T follicular helper cell (primary cell): ENCODE data around the gene FOXD1.

Source experiments
- DNase-seq: peaks from one replicate; pipeline ENCODE4 v3.0.0-alpha.2; 2020; ENCODE audit warnings: low read depth

FOXD1 gene

DNA sequence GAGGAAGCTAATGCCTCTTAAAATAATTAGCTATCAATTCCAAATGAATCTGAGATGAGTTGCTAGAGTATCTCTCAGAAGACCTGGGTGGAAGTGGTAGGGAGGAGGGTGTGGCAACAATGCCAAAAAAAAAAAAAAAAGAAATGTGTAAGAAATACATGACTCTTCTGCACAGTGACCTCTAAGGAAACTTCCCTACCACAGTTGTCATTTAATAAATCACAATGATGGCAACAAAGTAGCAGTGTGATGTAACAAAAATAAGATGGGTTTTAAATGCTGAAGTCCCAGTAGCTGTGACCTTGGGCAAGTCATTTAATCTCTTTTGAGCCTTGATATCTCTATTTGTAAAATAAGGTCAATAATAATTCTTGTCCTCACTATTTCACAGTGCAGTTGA lies 7.2 kb downstream of the FOXD1 start:
- DNase-seq: no peak

DNA sequence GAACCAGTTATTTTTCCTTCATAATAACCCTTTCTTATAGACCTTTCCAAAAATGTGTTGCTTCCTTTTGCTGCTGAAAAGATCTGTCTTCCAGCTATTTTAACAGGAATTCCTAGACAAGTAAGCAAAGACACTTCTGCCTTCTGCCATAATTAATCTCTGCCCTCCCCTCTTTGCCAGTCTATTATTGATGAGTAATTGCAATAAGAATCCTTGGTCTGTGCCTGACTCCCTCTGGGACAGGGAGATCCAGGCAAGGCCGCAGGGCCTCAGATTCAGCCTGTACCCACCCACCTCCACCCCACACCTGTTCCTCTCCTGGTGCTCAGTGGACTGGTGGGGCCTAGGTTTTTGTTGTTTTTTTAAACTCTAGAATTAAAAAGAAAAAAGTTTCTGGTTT lies 8.3 kb downstream of the FOXD1 start:
- no peak for DNase-seq

DNA sequence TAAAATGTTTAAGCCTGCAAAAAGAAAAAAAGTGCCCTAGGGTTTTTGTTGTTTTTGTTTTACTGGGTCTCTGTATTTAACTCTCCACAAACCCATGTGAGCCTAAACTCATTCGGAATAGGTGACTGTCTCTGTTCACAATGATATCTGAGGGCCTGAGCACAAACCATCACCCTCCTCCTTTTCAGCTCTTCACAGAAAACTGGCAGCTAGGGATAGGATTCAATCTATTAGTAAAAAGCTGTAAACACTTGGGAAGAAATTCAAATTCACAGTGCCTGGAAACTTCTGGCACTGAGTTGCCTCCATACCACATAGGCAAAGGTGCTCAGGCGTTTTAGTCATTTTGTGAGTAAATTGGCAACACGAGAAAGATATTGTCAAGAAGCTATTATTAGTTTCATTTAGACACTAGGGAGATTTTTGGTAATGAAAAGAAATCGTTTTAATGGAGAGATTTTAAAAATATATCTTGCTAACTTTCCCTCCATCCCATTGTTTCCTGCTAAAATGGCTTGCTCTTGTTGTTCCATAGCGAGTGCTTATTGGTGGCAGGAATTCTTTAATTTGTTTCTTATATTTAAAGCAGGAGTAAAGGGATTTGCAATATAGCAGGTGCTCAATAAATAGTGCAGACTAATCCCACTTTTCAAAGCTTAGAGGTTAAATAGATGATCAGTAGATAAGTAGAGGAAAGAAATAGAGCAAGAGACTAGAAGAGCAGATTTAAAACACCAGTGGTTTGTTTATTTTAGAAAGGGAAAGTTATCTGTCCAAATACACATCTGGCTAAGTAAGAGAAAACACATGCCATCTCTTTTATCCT lies 9.7 kb downstream of the FOXD1 start:
- DNase-seq: no peak

DNA sequence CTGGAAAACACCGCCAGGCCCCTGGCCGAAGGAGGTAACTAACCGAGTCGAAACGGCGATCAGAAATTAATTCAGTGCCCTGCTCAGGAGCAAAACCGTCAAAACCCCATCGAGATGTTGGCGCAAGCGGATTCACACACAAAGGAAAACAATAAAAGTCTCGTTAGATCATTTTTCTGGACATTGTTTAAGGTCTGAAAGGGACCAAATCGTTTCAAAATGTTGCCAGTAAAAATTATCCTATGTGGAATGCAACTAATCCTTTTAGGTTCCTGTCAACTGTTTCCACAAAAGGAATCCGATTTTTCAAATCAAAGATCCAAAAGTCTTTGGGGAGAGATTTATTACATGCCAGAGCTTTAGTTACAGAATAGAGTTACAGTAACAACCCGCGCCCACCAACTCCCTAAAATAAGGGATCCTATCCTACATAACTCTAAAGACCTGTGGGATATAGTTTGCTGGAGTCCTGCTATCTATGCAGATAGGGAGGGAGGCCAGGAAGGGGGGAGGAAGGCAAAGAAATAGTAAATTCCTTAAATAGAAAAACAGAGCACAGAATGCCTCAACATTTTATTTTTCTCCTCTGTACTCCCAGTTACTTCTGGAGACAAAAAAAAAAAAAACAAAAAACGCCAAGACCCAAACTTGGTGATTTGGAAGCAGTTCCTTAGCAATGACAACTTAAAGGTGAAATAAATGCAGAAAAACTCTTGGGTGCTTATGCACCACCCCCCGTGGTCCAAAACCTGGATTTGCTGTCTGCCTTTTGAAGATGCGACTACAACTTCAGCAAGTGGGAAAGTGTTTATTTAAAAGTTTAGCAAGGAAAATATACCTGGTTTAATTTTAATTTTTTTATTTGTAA lies 10.6 kb downstream of the FOXD1 start:
- DNase-seq: no peak

DNA sequence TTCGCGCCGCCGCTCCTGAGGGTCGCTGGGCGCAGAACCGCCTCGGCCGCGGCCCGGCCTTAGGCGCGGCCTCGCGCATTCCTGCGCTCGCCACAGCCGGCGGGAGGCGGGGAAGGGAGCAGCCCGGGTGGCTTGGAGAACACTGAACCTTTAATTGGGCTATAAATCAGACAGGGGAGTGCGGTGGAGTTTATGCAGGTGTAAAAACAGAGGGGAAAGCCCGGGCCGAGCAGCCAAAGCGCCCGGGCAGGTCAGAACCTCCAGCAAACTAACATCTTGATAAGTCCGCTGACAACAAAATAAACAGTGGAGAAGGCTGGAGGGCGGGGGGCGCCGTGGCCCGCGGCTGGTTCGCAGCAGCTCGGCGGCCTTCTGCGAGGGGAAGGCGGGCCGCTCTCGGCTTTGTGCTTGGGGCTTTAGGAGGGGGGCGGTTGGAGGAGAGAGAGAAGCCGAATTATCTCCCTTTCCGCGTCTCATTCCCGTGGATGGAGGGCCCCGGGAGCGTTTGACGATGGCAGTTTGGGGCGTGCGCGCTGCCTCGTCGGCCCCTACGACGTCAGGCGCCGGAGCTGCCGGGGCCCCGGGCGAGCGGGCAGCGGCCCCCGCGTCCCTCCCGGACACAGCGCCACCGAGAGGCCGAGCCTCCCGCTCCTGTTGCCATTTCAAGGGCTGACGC lies 11.3 kb downstream of the FOXD1 start:
- DNase-seq: no peak

DNA sequence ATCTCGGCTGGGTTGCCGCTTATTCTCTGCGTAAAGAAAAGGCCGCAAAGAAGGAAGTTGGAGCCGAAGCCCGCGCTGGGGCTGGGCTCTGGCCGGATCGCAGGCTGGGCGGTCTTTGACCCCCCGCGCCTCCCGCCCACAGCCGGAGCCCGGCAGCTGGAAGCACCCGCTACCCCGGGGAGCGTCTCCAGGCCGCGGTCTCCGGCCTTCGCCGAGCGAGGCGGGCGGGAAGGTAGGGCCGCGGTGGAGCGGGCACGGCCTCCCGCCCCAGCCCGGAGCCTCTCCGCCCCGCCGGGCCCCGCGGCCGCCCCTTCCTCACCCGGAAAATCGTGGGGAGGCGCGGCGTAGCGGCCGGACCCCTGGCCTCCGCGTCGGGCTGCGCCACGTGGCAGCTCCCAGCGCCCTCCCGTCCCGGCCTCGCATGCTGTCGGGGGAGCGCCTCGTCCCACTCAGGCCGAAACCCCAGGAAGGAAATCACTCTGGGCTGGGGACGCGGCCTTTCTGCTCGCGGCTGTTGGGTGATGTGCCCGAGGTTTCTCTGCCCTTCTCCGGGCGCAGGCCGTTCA lies 12.0 kb downstream of the FOXD1 start:
- no peak for DNase-seq

DNA sequence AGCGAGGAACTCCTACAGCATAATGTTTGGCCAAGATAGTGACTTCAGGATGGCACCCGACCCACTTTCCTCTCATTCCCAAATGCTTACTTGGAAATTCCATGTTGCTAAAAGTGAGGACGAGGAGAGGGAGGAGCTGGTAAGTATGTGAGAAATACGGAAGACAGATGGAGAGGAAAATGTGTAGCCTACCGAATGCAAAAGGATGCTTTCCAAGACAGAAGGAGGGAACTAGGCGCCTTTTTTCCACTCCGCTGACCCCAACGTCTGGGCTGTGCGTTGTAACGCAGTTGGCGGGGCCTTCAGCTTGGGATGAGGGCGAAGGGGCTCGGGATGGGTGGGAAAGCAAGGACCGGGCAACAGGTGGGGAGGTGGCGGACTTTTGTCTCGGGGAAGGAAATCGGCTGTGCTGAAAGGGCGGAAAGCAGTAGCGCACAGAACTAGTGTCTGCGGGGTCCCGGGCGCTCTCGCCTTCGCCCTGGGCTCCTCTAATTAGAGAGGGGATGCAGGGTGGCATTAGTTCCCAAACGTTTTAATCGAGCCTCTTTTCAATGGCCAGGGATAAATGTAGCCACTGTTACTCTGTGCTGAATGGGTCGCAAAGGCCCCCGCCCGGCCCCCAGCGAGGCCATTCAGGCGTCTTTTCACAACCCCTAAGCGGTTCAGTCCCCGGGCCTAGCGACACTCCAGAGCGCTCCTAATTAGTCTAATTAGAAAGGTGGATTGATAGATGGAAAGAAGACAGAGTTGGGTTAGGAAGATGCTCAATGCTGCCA lies 12.6 kb downstream of the FOXD1 start:
- DNase-seq: no peak

DNA sequence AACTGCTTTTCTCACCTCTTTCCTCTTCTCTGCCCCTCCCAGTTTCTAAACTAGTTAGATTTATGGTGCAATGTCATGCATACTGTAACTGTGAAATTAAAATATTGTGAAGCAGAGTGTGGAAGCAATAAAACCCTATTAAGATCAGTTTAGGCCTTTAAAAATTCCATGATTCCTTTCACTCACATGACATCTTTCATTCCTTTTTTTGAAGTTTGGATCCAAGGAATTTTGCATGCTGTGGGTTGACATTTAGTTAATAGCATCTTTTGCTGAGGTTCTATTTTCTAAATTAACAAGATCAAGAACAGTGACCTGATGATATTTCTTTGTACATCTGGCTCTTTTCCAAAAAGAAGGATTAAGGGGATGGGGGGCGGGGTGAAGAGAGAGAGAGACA lies 13.7 kb downstream of the FOXD1 start:
- DNase-seq: no peak

DNA sequence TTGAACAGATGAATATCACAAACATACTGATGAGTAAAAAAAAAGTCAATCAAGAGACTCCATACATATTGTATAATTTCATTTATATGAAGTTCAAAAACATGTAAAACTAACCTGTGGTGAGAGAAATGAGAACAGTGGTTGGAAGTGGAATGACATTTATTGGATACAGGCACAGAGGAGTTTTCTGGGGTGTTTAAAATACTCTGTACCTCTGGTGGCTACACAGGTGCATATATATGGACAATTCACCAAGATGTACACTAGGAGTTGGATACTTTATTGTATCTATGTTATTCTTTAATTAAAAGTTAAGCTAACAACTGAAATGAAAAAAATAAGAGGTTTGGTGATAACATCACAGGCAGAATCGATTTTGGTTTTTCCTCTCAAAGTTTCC lies 14.1 kb downstream of the FOXD1 start:
- DNase-seq: no peak

DNA sequence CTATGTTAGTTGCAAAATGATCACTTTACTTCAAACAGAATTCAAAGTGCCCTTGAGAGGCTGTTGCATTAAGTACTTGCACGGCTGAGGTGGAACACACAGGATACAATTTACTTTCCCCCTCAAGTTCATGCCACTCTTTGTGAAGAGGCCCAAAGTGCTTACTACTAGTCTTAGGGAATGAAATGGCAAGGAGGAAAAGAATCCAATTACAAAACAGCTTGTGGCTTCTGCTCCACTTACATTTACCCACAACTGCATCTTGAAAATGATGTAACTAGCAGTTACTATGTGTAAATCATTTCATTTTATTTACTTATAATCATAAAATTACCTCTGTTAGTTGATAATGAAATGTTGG lies 14.6 kb downstream of the FOXD1 start:
- no peak for DNase-seq

DNA sequence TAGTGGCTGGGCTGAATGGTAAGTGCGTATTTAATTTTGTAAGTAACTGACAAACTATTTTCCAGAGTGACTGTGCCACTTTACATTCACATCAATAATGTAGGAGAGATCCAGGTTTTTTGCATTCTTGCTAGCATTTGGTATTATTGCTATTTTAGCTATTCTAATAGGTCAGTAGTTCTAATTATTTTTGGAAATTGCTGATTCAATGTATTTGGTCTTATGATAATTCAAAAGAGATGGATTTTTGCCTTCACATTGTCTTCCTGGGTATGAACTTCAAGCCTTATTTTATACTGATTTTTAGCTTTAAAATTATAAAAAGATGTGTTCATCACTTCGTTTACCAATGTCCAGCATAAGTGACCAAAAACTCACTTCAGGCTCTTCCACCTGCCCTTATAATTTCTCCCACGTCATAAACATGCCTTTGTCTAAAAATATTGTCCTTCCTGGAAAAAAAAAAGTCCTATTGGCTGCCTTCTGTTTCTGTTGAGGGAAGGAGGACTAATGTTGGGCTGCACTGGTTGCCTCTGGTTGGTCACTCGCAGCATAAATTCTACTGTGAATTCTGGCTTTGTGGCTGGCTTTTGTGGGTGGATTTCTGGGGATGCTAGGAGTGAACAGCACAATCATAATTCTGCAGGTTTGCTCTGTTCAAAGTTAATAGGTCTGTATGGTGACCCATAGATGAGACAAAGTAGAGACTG lies 15.2 kb downstream of the FOXD1 start:
- DNase-seq: no peak

DNA sequence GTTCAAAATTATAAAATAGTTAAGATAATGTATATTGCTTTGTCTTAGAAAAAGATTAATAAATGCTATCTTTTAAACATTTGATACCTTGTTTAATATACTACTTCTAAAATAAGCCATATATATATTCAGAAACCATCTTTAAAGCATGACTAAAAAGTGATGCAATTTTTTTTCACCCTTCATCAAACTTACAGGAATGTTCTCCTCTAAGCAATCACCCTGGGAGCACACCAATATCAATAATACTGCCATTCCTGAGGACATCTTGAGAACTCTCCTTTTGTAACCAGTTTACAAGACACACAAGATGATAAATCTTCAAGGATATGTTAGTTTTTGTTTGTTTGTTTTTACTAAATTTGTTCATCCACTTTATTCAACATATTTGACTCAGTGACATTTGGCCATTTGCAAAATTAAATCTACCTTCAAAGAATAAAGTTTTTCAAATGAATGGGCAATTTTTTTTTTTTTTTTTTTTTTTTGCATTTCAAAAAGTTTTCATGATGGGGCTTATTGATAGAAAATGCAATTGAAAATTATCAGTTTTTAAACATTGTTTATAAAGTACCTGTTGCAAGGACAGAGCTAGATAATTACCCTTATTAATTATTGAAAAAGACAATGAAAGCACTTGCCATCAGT lies 17.2 kb downstream of the FOXD1 start:
- DNase-seq: no peak

DNA sequence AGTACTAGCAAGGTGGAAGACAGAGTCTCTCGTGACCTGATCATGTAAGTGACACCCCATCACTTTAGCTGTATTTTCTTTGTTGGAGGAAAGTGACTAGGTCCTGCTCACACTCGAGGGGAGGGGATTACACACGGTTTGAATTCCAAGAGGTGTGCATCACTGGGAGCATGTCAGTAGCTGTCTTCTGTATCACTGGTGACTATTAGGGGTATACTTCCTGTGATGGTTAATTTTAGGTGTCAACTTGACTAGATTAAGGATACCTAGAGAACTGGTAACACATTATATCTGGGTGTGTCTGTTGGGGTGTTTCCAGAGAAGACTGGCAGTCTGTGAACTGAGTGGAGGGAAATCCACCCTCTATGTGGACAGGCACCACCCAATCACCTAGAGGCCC lies 22.5 kb downstream of the FOXD1 start:
- DNase-seq: no peak

DNA sequence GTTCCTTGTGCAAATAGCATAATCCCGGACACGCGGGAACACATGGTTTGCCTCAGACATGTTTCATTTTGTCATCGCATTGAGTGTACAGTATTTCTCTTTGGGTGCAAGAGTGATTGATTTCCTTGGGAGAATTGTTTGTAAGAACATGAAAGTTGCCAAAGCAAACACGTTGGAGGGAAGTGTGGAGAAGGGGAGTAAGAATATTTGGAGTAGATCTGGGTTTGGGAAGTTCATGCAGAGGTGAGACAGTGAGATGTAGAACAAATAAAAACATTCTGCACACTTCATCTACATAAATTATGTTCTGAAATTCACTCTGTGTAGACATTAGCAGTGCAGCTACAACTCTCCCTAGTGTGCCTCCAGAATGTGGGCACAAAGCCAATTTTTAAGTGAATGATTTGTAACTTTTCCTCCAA lies 24.0 kb downstream of the FOXD1 start:
- DNase-seq: no peak

DNA sequence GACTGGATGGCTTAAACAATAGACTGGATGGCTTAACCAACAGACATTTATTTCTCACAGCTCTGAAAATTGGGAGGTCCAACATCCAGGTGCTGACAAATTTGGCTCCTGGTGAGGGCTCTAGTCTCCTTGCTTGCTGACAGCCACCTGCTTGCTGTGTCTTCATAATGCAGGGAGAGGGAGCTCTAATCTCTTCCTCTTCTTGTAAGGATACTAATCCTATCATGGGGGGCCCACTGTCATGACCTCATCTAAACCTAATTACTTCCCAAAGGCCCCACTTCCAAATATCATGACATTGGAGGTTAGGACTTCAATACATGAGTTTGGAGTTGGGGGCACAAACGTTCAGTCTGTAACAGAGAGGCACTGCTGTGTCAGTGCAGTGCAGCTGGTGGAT lies 26.4 kb downstream of the FOXD1 start:
- DNase-seq: no peak

DNA sequence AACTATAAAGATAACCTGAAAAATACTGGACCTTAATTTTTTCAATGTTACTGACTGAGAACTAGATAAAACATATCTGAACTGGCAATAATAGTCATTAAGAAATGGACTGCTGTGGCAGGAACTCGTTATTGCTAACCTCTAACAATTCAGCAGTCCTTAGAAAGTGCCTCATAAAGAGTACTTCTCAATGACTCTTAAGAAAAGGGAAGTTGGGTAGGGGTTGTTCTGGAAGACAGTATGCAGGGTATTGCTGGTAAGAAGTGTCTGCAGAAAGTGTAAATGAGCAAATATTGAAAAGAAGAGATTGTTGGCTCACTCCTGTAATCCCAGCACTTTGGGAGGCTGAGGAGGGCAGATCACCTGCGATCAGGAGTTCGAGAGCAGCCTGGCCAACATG lies 27.9 kb downstream of the FOXD1 start:
- no peak for DNase-seq

DNA sequence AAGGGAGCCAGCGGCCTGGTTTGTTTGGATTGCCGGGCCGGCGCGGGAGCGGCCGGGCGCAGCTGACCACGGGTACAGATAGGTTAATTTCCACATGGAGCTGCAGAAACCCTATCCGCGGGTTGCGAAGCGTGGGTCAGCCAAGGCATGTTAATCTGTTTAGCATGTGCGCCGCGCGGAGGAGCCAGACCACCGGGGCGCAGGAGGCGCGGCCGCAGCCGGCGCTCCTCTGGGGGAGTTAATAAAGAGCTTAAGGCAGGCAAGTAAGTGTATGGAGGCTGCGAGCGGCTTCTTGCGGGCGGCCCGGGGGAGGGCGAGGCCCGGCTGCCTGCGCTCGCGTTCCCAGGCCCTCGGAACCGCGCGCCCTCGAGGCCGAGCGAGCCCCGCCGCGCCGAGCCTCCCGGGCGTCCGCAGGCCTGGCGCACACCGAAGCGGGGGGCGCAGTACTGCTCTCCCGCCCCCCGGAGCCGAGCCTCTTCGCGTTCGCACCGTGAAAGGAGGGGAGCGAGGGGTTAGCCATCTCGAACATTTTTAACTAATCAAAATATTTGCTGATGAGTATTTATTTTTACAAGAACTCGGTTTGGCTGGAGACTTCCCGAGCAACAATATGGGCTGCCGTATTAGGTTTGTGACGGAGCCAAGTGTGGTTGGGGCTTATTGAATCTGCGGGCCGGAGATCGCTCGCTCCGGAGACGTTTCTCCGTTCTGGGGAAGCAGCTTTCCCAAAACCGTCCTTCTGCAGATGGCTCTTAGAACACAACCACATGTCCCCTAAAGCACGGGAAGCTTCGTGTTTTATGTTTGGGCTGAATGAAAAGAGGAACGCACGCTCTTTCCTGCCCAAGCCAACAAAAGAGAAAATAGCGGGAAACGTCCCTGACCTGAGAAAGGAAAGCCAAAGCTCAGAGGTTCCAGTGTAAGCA lies 28.8 kb downstream of the FOXD1 start:
- no peak for DNase-seq

DNA sequence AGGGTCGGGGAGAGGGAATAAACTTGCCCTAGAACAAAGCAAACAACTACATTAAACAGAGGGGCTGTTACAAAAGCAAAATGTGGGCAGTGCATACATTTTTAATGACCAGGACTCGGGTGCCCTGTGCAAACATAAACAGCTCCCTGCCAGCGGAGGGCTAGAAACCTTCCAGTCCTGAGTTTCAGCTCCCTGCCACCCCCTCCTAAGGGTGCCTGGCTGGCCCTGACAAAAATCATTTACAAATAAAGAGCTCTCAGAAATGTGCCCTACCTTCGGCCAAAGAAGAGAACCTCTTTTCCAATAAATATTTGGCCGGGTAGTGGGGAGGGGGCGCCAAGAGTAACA lies 29.5 kb downstream of the FOXD1 start:
- no peak for DNase-seq

DNA sequence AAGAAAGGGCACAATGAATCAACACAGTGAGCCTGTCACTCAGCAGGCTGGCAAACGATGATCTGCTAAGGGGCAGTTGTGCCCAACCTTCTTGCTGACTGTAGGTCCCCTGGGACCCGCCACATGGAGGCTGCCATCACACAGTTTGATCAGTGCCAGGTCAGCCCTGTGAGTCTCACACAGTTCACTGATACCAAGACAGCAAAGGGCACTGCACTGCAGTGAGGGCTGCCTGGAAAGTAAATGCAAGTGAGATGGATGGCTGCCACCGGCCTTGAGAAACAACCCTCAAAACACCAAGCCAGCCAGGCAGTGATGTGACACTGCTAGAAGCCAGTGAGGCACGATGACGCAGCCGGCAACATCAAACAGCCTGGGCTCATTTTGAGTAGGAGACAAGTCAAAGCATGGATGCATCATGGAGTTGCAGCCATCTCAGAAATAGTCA lies 30.3 kb downstream of the FOXD1 start:
- no peak for DNase-seq
